Mesothelial cell of epicardium (in vitro differentiated cells): ENCODE results near the gene CNGB1. TPM values are rescaled to one million over a fixed set of nuclear protein-coding genes. Genes with fewer than 3 reads are reported as not detected.

Experiments
- DNase-seq, 2 experiments: peaks; one replicate each; pipeline ENCODE4 v3.0.0; 2021; ENCODE audit warnings: low spot score in 2 of 2; ENCODE audit not compliant: unreplicated experiment in 2 of 2
- H3K27ac Mint-ChIP-seq: 2 replicates; pipeline ENCODE4 v1.8.0; 2021; ENCODE audit warnings: mixed read lengths
- H3K27me3 Mint-ChIP-seq: 2 replicates; pipeline ENCODE4 v1.8.0; 2021; ENCODE audit warnings: low read depth, mixed read lengths
- H3K36me3 Mint-ChIP-seq: 2 replicates; pipeline ENCODE4 v1.8.0; 2021; ENCODE audit warnings: mixed read lengths
- H3K4me1 Mint-ChIP-seq: 2 replicates; pipeline ENCODE4 v1.8.0; 2021; ENCODE audit warnings: mixed read lengths
- H3K4me3 Mint-ChIP-seq: 2 replicates; pipeline ENCODE4 v1.8.0; 2021; ENCODE audit warnings: mild to moderate bottlenecking, moderate library complexity, mixed read lengths
- H3K9me3 Mint-ChIP-seq: 2 replicates; pipeline ENCODE4 v1.8.0; 2021; ENCODE audit warnings: mixed read lengths
- CTCF ChIP-seq: fragments of 200-600 bp; sonication (generic); IDR thresholded peaks from one replicate; pipeline ENCODE4 v1.5.0; 2021; ENCODE audit warnings: antibody characterized with exemption; ENCODE audit not compliant: unreplicated experiment
- total RNA-seq: library from RNA; stranded (reverse); gene quantifications from 3 replicates; pipeline ENCODE4 v1.2.1, GENCODE V29; 2021

The CNGB1 gene
- total RNA-seq, 1 donor from 2014 or later: 0.07 TPM

GRCh38 chr16:57992084-57992483 is 21.2 kb upstream of the CNGB1 start:
- no peak overlapping the region for H3K27ac Mint-ChIP-seq
- H3K36me3 Mint-ChIP-seq: peaks cover 2% of the 10 kb centered on the region
- DNase-seq: no peak
- peaks cover 10% of the 10 kb centered on the region for H3K4me1 Mint-ChIP-seq
- TF ChIP-seq CTCF: no peak
- H3K9me3 Mint-ChIP-seq: no peaks in the 10 kb centered on the region
- H3K4me3 Mint-ChIP-seq: no peak overlapping the region
- peaks cover 9% of the 10 kb centered on the region for H3K27me3 Mint-ChIP-seq

- no peaks in the 10 kb centered on the region for H3K9me3 Mint-ChIP-seq
- H3K27ac Mint-ChIP-seq: no peak overlapping the region
- H3K36me3 Mint-ChIP-seq: peaks cover 2% of the 10 kb centered on the region
- peaks cover 10% of the 10 kb centered on the region for H3K4me1 Mint-ChIP-seq
- no peak for DNase-seq
- H3K27me3 Mint-ChIP-seq: peaks cover 14% of the 10 kb centered on the region
- H3K4me3 Mint-ChIP-seq: no peak overlapping the region
- no peak for TF ChIP-seq CTCF
These were observed 20.7 kb upstream of the CNGB1 start for GRCh38 chr16:57991551-57992059.

- H3K9me3 Mint-ChIP-seq: no peaks in the 10 kb centered on the region
- no peaks in the 10 kb centered on the region for H3K36me3 Mint-ChIP-seq
- no peak overlapping the region for H3K4me3 Mint-ChIP-seq
- H3K27ac Mint-ChIP-seq: no peak overlapping the region
- DNase-seq: no peak
- H3K27me3 Mint-ChIP-seq: peaks cover 38% of the 10 kb centered on the region
- peaks cover 20% of the 10 kb centered on the region for H3K4me1 Mint-ChIP-seq
- TF ChIP-seq CTCF: no peak
These were observed 18.0 kb upstream of the CNGB1 start for GRCh38 chr16:57988929-57989328.

GRCh38 chr16:57987441-57988177 is 16.7 kb upstream of the CNGB1 start:
- no peaks in the 10 kb centered on the region for H3K36me3 Mint-ChIP-seq
- H3K4me1 Mint-ChIP-seq: peaks cover 12% of the 10 kb centered on the region
- H3K27me3 Mint-ChIP-seq: peaks cover 38% of the 10 kb centered on the region
- H3K9me3 Mint-ChIP-seq: no peaks in the 10 kb centered on the region
- no peak overlapping the region for H3K4me3 Mint-ChIP-seq
- no peak overlapping the region for H3K27ac Mint-ChIP-seq
- no peak for DNase-seq
- no peak for TF ChIP-seq CTCF

- TF ChIP-seq CTCF: no peak
- peaks cover 38% of the 10 kb centered on the region for H3K27me3 Mint-ChIP-seq
- H3K4me3 Mint-ChIP-seq: peak overlapping the region; percentile 82
- no peak overlapping the region for H3K27ac Mint-ChIP-seq
- peaks cover 10% of the 10 kb centered on the region for H3K4me1 Mint-ChIP-seq
- H3K36me3 Mint-ChIP-seq: no peaks in the 10 kb centered on the region
- no peak for DNase-seq
- H3K9me3 Mint-ChIP-seq: no peaks in the 10 kb centered on the region
These were observed 15.3 kb upstream of the CNGB1 start for GRCh38 chr16:57986196-57986595.
